ENCODE data around the gene SMCO2. TPM values are rescaled to one million over a fixed set of nuclear protein-coding genes. Genes with fewer than 3 reads are reported as not detected.

The SMCO2 gene
- total RNA-seq, 3 donors from 2014 or later (not counting 1 experiment from before 2014, with no cell fraction given) = not detected

GRCh38 chr12:27505761-27506160 is 59.2 kb downstream of the SMCO2 start:
- no peak for TF ChIP-seq CTCF (IDR thresholded peaks at IDR 0.05)
- no peak overlapping the region for H3K27ac Mint-ChIP-seq
- Histone ChIP-seq H3K27me3 (ENCODE audit: control insufficient read depth, insufficient read depth, low read length) (no peaks in the 10 kb centered on the region), H3K9me3 (ENCODE audit: control insufficient read depth, insufficient read depth, low read length) (no peaks in the 10 kb centered on the region), H3K4me1 (ENCODE audit: control insufficient read depth, insufficient read depth, low read length) (no peaks in the 10 kb centered on the region), H3K36me3 (ENCODE audit: control insufficient read depth, insufficient read depth, low read length) (no peaks in the 10 kb centered on the region), H3K4me3 (ENCODE audit: low read length) (no peak overlapping the region), H3K27ac (ENCODE audit: low read length) (no peak overlapping the region)
- H3K36me3 Mint-ChIP-seq = no peaks in the 10 kb centered on the region
- H3K4me1 Mint-ChIP-seq = no peaks in the 10 kb centered on the region
- intact Hi-C loops (cut with micrococcal nuclease) = no loop called here
- peaks cover 5 to 12% of the 10 kb centered on the region in 2 donors for H3K27me3 Mint-ChIP-seq (ENCODE audit: low read depth in 2 of 2)
- H3K9me3 Mint-ChIP-seq = no peaks in the 10 kb centered on the region
- no peak for ATAC-seq
- no peak for DNase-seq
- no peak overlapping the region for H3K4me3 Mint-ChIP-seq

GRCh38 chr12:27506645-27507189 is 60.2 kb downstream of the SMCO2 start:
- intact Hi-C loops (cut with micrococcal nuclease) = no loop called here
- Mint-ChIP-seq H3K4me1 (no peaks in the 10 kb centered on the region), H3K9me3 (no peaks in the 10 kb centered on the region), H3K4me3 (no peak overlapping the region), H3K27me3 (ENCODE audit: low read depth in 2 of 2) (peaks cover 12% of the 10 kb centered on the region in 2 donors), H3K27ac (no peak overlapping the region), H3K36me3 (no peaks in the 10 kb centered on the region)
- WGBS (ENCODE audit: insufficient coverage) = 92% methylated on average over 2 of the region's 2 CpGs
- H3K36me3 ChIP-seq (ENCODE audit: control insufficient read depth, insufficient read depth, low read length) = no peaks in the 10 kb centered on the region
- DNase-seq (no peak), ATAC-seq (no peak)
- H3K27ac ChIP-seq (ENCODE audit: low read length) = no peak overlapping the region
- H3K27me3 ChIP-seq (ENCODE audit: control insufficient read depth, insufficient read depth, low read length) = no peaks in the 10 kb centered on the region
- H3K4me3 ChIP-seq (ENCODE audit: low read length) = no peak overlapping the region
- TF ChIP-seq CTCF (IDR thresholded peaks at IDR 0.05) = no peak
- H3K4me1 ChIP-seq (ENCODE audit: control insufficient read depth, insufficient read depth, low read length) = no peaks in the 10 kb centered on the region
- no peaks in the 10 kb centered on the region for H3K9me3 ChIP-seq (ENCODE audit: control insufficient read depth, insufficient read depth, low read length)

- Histone ChIP-seq H3K4me3 (ENCODE audit: low read length) (no peak overlapping the region), H3K4me1 (ENCODE audit: control insufficient read depth, insufficient read depth, low read length) (no peaks in the 10 kb centered on the region), H3K36me3 (ENCODE audit: control insufficient read depth, insufficient read depth, low read length) (no peaks in the 10 kb centered on the region), H3K27me3 (ENCODE audit: control insufficient read depth, insufficient read depth, low read length) (no peaks in the 10 kb centered on the region), H3K27ac (ENCODE audit: low read length) (no peak overlapping the region), H3K9me3 (ENCODE audit: control insufficient read depth, insufficient read depth, low read length) (no peaks in the 10 kb centered on the region)
- H3K4me3 Mint-ChIP-seq = no peak overlapping the region
- TF ChIP-seq CTCF (IDR thresholded peaks at IDR 0.05) = no peak
- intact Hi-C loops (cut with micrococcal nuclease) = no loop called here
- 86% methylated on average over 5 of the region's 5 CpGs for WGBS (ENCODE audit: insufficient coverage)
- no peak for ATAC-seq
- DNase-seq = no peak
- no peaks in the 10 kb centered on the region for H3K36me3 Mint-ChIP-seq
- no peaks in the 10 kb centered on the region for H3K9me3 Mint-ChIP-seq
- no peaks in the 10 kb centered on the region for H3K4me1 Mint-ChIP-seq
- no peak overlapping the region for H3K27ac Mint-ChIP-seq
- H3K27me3 Mint-ChIP-seq (ENCODE audit: low read depth in 2 of 2) = peaks cover 12% of the 10 kb centered on the region in 2 donors
Measured at GRCh38 chr12:27508736-27509431, 62.3 kb downstream of the SMCO2 start.

All from natural killer cell (primary cell).